Suprapubic skin (tissue), 3 donors: ENCODE results near the gene TLCD5.

ENCODE experiments used
- POLR2A ChIP-seq, 2 donors: fragments of 450-650 bp; IDR thresholded peaks; one replicate each; pipeline ENCODE4 v1.6.1; 2017; ENCODE audit warnings: antibody characterized with exemption in 2 of 2, mild to moderate bottlenecking in 2 of 2, moderate library complexity in 2 of 2
- TF ChIP-seq, protein P1 (sequence below), 2 donors: fragments of 200-600 bp in 1 of 2; fragments of 450-650 bp in 1 of 2; sonication (generic) in 1 of 2; IDR thresholded peaks; one replicate each; pipeline ENCODE4 v1.5.1; 2016 to 2019; ENCODE audit warnings: antibody characterized with exemption in 2 of 2, mild to moderate bottlenecking in 1 of 2, moderate library complexity in 1 of 2

DNA sequence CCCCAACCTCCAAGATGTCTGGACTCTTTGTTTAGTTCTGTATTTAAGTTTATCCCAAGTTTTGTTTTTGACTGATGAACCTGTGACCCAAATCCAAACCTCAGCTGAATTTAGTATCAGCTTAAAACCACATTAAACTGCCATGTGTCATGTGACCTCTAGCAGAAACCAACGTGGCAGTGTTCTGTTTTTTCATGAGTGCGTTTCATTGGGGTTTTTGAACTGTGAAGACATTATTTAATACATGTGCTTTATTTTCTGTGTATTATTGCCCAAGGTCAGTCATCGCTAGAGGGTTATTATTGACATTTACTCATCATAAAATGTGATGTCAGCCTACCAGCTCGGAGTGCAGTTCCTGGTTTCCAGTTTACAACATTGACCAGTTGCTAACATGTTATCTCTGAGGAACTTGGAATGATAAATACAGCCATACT, 1.8 kb downstream of the TLCD5 start:
- no peak for TF ChIP-seq POLR2A (IDR thresholded peaks at IDR 0.05)
- TF ChIP-seq, protein P1, sequence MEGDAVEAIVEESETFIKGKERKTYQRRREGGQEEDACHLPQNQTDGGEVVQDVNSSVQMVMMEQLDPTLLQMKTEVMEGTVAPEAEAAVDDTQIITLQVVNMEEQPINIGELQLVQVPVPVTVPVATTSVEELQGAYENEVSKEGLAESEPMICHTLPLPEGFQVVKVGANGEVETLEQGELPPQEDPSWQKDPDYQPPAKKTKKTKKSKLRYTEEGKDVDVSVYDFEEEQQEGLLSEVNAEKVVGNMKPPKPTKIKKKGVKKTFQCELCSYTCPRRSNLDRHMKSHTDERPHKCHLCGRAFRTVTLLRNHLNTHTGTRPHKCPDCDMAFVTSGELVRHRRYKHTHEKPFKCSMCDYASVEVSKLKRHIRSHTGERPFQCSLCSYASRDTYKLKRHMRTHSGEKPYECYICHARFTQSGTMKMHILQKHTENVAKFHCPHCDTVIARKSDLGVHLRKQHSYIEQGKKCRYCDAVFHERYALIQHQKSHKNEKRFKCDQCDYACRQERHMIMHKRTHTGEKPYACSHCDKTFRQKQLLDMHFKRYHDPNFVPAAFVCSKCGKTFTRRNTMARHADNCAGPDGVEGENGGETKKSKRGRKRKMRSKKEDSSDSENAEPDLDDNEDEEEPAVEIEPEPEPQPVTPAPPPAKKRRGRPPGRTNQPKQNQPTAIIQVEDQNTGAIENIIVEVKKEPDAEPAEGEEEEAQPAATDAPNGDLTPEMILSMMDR (IDR thresholded peaks at IDR 0.05): no peak
